ENCODE measurements around the gene ATAT1. TPM values are rescaled to one million over a fixed set of nuclear protein-coding genes. Genes with fewer than 3 reads are reported as not detected.
A peak's percentile ranks its signal among the peaks of the same experiment; 100 is the strongest.

Gene ATAT1
- total RNA-seq = 10 to 100 TPM in 2 of 4 donors, 1 to 10 TPM in 1, not detected in 1; 8.5 to 10.2 (median 10.1) TPM

DNA sequence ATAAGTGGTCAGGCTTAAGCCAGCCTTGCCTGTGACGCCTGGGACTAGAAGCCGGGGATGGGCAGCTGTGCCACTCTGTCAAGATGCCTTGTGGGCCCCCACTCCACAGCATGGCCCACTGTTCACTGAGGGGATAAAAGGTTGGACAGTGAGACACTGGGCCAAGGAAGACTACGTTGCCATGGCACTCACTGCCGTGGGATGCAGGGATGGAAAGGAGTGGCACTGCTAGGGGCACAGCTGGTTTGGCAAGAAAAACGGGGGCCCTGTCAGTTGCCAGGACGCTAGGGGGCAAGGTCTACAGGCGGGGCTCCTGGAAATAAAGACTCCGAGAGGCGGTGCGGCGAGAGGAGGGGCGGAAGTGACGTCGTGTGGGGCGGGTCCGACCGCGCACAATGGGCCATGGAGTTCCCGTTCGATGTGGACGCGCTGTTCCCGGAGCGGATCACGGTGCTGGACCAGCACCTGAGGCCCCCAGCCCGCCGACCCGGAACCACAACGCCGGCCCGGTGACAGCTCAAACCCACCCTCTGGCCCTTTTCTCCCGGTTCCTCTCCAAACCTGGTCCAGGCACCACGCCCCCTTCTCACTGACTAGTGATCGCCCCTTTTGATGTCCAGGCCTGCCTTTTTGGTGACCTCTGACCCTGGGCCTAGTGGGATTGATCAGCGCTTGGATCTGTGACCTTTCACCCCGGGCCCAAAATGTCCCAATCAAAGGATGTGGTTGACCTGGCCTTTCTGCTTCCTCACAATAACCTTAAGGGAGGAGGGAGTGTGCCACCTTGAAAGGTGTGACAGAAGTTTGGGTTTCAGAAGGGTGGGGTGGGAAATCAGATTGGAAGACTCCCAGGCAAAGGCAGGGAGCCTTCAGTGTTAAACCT lies at the start of gene ATAT1:
Gene ATAT1 (plus strand): TSS at position 391 of the 883 bp plus-strand sequence.
- TF ChIP-seq CTCF (IDR thresholded peaks at IDR 0.05) = peak; percentile 37 to 61 (median 50)
- TF ChIP-seq POLR2A (IDR thresholded peaks at IDR 0.05) = peak; percentile 17 to 57
- Histone ChIP-seq H3K9me3 (no peaks in the 10 kb centered on the region), H3K4me1 (peaks cover 0 to 8% of the 10 kb centered on the region in 2 donors), H3K4me3 (peak within 1 kb of the TSS; percentile 35 to 41), H3K27me3 (no peaks in the 10 kb centered on the region), H3K36me3 (no peaks in the 10 kb centered on the region), H3K27ac (peak within 1 kb of the TSS; percentile 80 to 87)
- DNase-seq = peak; percentile 88 to 89
- intact Hi-C loops (cut with DNase I; ENCODE audit: low total_unique reads) = loop anchor here (5.0 kb wide), 1 partner anchor 46 kb away; the partner anchor contains the start of gene DHX16

- intact Hi-C loops (cut with DNase I; ENCODE audit: low total_unique reads) = no loop called here
- Histone ChIP-seq H3K9me3 (no peaks in the 10 kb centered on the region), H3K4me3 (no peak overlapping the region), H3K27me3 (no peaks in the 10 kb centered on the region), H3K4me1 (no peaks in the 10 kb centered on the region), H3K36me3 (no peaks in the 10 kb centered on the region), H3K27ac (no peak overlapping the region)
- TF ChIP-seq POLR2A (IDR thresholded peaks at IDR 0.05) (no peak), CTCF (IDR thresholded peaks at IDR 0.05) (no peak)
- no peak for DNase-seq
Observed at GRCh38 chr6:30578051-30578450, 48.6 kb upstream of the ATAT1 start.

GRCh38 chr6:30583921-30584320 lies 42.8 kb upstream of the ATAT1 start:
- intact Hi-C loops (cut with DNase I; ENCODE audit: low total_unique reads) = no loop called here
- TF ChIP-seq CTCF (IDR thresholded peaks at IDR 0.05) (no peak), POLR2A (IDR thresholded peaks at IDR 0.05) (no peak)

GRCh38 chr6:30589754-30590358 lies 36.8 kb upstream of the ATAT1 start:
- Histone ChIP-seq H3K9me3 (no peaks in the 10 kb centered on the region), H3K27ac (no peak overlapping the region), H3K27me3 (no peaks in the 10 kb centered on the region), H3K36me3 (no peaks in the 10 kb centered on the region), H3K4me3 (no peak overlapping the region), H3K4me1 (no peaks in the 10 kb centered on the region)
- TF ChIP-seq CTCF (IDR thresholded peaks at IDR 0.05) (no peak), POLR2A (IDR thresholded peaks at IDR 0.05) (no peak)
- intact Hi-C loops (cut with DNase I; ENCODE audit: low total_unique reads) = no loop called here
- DNase-seq = no peak

More at GRCh38 chr6:30583921-30584320, 42.8 kb upstream of the ATAT1 start:
- no peaks in the 10 kb centered on the region for H3K9me3 ChIP-seq
- DNase-seq = no peak
- no peaks in the 10 kb centered on the region for H3K27me3 ChIP-seq
- no peaks in the 10 kb centered on the region for H3K4me1 ChIP-seq
- no peak overlapping the region for H3K27ac ChIP-seq
- no peak overlapping the region for H3K4me3 ChIP-seq
- H3K36me3 ChIP-seq = no peaks in the 10 kb centered on the region

- Histone ChIP-seq H3K4me3 (no peak overlapping the region), H3K27ac (peak overlapping the region in 1 of 2 donors; percentile 42), H3K27me3 (no peaks in the 10 kb centered on the region), H3K36me3 (no peaks in the 10 kb centered on the region), H3K4me1 (no peaks in the 10 kb centered on the region), H3K9me3 (no peaks in the 10 kb centered on the region)
- intact Hi-C loops (cut with DNase I; ENCODE audit: low total_unique reads) = no loop called here
- no peak for TF ChIP-seq CTCF (IDR thresholded peaks at IDR 0.05)
- no peak for TF ChIP-seq POLR2A (IDR thresholded peaks at IDR 0.05)
- no peak for DNase-seq
Observed at GRCh38 chr6:30590509-30590908, 36.2 kb upstream of the ATAT1 start.
